Skeletal muscle cell (primary cell): ENCODE measurements around the gene VSX2.

Experiments used
- DNase-seq: peaks from one replicate; pipeline ENCODE4 v3.0.0-alpha.2; 2010; ENCODE audit warnings: low read depth
- H3K4me3 ChIP-seq: 2 replicates; pipeline ENCODE4 v1.5.1; 2011; ENCODE audit warnings: low read depth, mild to moderate bottlenecking, control low read depth, low read length, moderate library complexity

VSX2 gene

DNA sequence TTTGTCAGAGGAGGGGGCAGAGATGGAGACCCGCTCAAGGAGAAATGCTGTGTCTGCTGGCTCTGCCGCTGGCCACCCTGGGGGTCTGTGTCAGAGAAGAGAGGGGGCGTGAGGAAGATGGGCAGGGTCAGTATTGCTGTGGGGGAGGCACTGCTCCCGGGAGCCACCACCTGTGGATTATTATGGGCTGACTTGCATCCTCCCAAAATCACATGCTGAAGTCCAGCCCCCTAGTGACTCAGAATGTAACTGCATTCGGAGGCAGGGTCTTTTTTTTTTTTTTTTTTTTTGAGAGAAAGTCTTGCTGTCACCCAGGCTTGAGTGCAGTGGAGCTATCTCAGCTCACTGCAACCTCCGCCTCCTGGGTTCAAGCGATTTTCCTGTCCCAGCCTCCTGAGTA is 51.2 kb downstream of the VSX2 start:
- no peak for DNase-seq
- H3K4me3 ChIP-seq, result no peak overlapping the region

DNA sequence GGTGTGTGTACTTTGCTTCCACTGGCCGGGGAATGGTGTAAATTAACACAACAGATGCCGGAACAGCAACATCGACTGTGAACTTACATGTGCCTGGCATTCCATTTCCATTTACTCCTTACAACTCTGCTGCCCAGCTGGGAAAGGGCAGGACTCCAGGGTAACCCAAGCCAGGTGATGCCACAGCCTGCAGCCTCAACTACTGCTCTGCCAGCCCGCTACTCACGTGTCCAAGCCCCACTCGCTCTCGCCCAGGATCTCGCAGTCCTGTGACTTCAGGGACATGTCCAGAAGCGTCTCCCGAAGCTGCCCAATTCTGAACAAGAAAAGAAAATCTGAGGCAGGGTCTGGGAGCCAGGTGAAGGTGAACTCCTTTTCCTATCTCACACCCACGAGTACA is 52.8 kb downstream of the VSX2 start:
- no peak for DNase-seq

DNA sequence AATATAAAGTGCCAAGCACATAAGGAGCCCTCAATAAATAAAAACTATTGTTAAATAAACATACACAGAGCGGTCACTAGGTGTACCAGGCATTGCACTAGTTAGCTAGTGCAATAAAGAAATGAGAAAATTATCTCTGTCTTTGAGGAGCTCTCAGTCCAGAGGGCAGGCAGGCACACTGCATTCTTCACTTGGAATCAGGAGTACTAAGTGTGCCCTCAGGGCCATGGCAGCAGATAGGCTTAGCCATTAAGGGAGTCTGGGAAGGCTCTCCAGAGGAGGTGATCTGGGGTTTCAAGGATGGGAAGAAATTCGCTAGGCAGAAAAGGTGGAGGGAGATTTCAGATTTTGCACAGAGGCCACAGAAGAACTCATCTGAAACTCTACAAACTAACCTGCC is 54.4 kb downstream of the VSX2 start:
- H3K4me3 ChIP-seq, result no peak overlapping the region
- DNase-seq, result no peak

More for the DNA sequence above, 52.8 kb downstream of the VSX2 start:
- no peak overlapping the region for H3K4me3 ChIP-seq

DNA sequence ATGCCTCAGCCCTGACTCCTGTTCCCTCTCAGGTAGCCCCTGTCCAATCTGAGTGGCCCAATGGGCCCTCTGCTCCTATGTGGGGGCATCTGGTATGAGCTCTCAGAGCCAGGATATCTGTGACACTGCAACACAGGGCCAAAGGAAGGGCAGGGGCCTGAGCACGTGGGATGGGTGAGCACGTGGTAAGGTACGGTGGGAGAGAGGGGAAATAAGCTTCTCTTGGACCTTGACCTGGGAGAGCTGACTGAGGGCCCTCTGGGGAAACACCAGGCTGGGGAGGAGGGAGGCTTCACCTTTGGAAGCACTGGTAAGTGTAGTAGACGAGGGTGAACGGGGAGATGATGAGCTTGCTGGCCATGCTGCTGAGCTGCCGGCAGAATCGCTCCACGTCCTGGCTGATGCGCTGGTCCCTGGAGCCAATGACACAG is 56.8 kb downstream of the VSX2 start:
- no peak for DNase-seq
- H3K4me3 ChIP-seq, result no peak overlapping the region

DNA sequence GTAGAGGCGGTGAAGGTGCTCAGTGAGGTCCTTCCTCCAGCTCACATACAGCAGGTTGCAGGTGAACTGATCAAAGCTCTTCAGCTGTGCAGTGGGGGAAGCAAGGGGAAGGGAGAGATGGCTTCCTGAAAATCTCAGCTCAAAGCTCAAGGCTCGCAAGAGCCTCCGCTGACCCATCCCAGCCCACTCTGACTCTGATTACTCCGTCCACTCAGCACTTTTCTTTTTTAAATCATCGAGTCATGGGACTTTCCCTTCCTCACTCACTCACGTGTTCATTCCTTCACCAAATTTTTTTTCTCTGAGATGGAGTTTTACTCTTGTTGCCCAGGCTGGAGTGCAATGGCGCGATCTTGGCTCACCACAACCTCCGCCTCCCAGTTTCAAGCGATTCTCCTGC is 58.7 kb downstream of the VSX2 start:
- H3K4me3 ChIP-seq, result no peak overlapping the region
- no peak for DNase-seq

DNA sequence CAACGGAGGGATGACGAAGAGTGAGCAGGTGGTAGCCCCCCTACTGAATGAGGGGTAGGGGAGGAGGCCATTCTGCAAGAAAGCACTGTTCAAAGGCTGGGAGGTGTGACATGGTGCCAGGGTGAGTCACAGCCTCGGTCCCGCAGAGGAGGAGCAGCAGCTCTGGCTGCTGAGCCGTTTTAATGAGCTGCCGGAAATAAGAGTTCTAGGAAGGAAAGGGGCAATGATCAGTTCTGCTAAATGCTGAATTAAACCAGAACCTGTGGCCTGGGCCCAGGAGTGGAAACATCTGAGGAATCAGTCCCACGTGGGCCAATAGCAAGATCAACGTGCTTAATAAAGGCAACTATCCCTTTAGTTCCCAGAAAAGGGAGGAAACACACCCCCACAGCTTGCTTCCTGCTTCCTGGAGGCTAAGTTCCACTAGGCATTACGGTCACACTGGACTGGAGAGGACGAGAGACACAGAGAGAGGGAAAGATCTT is 59.9 kb downstream of the VSX2 start:
- no peak for DNase-seq
- no peak overlapping the region for H3K4me3 ChIP-seq

DNA sequence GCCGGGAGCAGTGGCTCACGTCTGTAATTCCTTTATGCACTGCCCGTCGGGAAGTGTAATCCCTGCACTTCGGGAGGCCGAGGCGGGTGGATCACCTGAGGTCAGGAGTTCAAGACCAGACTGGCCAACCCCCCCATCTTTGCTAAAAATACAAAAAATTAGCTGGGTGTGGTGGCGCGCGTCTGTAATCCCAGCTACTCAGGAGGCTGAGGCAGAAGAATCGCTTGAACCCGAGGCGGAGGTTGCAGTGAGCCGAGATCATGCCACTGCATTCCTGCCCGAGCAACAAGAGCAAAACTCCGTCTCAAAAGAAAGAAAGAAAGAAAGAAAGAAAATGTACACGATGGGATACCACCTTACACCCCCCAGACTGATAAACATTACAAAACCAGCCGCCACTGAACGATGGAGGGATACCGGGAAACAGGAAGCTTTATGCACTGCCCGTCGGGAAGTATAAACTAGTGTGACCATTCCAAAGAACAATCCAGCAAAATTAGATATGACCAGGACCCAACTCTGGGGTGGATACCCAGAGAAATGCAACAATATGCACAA is 62.4 kb downstream of the VSX2 start:
- no peak for DNase-seq
- H3K4me3 ChIP-seq, result peak overlapping the region; percentile 90

DNA sequence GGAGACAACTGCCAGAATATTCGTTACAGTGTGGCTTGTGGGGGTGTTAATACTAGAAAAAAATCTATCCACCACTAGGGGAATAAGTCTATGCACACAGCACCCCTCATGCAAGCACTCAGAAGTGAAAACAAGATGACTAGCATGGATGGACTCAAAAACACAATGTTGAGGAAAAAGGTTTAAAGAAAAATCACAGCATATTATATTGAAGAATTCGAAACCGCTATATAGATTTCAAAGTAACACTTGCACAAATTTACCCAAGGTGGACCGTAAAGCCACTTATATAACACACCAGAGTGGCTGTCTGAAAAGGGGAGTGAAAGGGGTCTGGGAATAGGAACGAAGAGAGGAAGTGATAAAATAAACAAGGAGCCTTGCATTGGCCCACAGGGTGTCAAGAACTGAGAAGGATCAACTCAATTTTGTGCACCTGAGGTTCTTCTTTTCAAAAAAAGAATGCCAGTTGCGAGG is 62.9 kb downstream of the VSX2 start:
- peak overlapping the region; percentile 90 for H3K4me3 ChIP-seq
- DNase-seq, result no peak

DNA sequence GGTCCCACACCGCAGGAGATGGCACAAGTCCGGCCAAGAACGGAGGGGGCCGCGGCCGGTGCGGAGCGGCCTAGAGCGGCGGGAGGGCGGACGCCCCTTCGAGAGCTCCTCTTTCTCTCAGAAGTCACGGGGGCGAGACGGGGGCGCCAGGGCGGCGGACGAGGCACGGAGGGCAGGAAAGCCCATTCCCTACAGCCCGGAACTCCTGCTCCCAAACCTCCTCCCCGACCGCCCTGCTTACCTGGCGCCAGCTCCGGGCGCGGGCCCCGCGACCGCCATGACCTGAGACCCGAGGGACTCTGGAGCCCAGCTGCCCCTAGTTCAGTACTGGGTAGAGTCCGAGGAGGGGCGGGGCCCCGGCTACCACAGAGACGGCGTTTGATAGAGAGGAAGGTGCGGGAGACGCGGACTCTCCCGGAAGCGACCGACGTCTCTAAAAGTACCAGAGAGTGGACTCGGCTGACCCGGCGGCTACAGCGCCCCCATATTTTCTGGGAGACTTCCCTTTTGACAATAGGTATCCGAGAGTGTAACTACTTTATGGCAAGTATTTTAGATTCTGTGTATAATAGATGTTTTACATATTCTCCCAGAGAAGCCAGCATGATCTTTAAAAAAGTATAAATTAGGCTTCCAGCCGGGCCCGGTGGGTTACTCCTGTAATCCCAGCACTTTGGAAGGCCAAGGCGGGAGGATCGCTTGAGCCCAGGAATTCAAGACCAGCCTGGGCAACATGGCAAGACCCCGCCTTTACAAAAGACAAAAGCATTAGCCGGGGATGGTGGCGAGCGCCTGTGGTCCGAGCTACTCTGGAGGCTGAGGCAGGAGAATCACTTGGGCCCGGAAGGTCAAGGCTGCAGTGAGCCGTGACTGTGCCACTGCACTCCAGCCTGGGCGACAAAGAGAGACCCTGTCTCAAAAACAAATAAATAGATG is 63.7 kb downstream of the VSX2 start, which contains the start of gene ABCD4:
TSS of gene ABCD4 (minus strand) at position 301 of the 936 bp plus-strand sequence. CDS start at position 279, 22 bp downstream.
- peak; percentile 67 for DNase-seq
- peak within 1 kb of the TSS; percentile 90 for H3K4me3 ChIP-seq

DNA sequence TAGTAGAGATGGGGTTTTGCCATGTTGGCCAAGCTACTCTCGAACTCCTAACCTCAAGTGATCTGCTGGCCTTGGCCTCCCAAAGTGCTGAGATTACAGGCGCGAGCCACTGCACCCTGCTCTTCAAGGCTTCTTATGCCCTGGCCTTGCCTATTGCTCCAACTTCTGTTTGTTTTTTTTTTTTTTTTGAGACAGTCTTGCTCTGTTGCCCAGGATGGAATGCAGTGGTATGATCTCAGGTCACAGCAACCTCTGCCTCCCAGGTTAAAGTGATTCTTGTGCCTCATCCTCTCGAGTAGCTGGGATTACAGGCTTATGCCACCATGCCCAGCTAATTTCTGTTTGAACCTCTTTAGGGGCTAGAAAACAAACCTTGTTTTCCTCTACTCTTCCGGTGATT is 69.4 kb downstream of the VSX2 start:
- DNase-seq, result no peak
- no peak overlapping the region for H3K4me3 ChIP-seq

DNA sequence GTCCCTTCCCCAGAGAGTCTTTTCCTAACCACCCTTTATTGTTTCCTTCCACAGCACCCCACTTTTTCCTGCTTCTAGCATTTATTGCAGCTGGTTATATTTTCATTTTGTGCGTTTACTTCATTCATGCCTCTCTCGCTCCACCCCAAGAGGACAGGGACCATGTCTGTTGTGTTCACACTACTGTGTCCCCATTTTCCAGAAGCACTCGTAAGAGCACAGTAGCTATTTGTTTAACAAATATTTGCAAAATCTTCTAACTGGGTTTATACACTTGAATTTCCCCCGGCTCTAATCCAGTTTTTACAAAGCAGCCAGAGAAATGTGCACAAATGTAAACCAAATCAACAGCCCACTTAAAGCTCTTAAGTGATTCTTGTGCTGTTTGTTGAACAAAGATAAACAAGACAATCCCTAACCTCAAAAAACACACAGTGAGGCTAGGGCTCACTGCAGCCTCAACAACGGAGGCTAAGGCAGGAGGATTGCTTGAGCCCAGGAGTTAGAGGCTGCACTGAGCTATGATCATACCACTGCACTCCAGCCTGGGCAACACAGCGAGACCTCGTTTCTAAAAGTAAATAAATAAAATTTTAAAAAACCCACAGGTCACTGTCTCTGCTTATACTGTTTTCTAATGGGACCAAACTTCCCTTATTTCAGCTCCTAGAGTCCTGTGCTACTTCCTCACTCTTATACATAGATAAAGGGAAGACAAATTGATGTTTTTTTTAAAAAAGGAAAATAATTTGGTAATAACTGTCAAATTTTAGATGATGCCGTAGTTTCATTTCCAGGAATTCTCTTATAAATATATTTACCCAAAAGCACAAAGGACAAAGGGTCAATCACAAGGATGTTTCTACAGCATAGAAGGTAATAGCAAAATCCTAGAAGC is 70.1 kb downstream of the VSX2 start:
- no peak for DNase-seq
- H3K4me3 ChIP-seq, result no peak overlapping the region

DNA sequence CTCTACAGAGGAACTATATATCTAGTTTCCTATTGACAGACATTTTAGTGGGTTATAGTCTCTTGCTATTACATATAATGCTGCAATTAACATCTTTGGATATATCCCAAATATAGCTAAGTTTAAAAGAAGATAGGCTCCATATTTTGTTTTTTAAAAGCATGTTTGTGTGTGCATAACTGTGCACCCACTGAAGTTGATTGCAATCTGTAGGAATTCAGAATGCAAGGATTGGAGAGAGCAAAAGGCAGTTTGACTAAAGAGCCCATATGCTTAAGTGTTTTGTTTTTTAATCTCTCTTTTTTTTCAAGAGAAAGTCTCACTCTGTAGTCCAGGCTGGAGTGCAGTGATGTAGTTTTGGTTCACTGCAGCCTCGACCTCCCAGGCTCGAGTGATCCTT is 72.9 kb downstream of the VSX2 start:
- no peak for DNase-seq
- no peak overlapping the region for H3K4me3 ChIP-seq
